Measurements from ENCODE around the gene ZNF385B.

ZNF385B gene

DNA sequence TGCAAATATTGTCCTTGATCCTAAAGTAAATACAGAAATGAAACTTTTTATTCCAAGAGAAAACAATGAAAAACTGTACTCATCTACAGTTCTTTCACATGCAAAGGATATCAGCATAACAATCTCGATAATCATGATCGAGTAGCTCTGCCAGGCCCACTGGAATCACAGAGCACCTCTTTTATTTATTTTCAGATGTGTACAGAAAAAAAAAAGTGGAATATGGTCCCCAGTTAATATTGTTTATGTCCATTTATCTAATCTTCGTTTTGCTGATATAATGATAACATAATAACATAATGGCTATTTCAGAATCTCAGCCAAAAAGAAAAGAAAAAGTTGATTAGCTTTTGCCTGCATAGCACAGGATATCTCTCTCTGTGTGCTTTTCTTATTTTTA, 6.5 kb downstream of the ZNF385B start:
- Histone ChIP-seq H3K4me3 (ENCODE audit: low read depth, low read length) (no peak overlapping the region), H3K27me3 (ENCODE audit: insufficient read depth, low read depth, severe bottlenecking) (no peaks in the 10 kb centered on the region), H3K27ac (no peak overlapping the region), H3K9me3 (ENCODE audit: severe bottlenecking) (no peaks in the 10 kb centered on the region), H3K36me3 (no peaks in the 10 kb centered on the region)
- no peak for DNase-seq
- TF ChIP-seq, protein P1, sequence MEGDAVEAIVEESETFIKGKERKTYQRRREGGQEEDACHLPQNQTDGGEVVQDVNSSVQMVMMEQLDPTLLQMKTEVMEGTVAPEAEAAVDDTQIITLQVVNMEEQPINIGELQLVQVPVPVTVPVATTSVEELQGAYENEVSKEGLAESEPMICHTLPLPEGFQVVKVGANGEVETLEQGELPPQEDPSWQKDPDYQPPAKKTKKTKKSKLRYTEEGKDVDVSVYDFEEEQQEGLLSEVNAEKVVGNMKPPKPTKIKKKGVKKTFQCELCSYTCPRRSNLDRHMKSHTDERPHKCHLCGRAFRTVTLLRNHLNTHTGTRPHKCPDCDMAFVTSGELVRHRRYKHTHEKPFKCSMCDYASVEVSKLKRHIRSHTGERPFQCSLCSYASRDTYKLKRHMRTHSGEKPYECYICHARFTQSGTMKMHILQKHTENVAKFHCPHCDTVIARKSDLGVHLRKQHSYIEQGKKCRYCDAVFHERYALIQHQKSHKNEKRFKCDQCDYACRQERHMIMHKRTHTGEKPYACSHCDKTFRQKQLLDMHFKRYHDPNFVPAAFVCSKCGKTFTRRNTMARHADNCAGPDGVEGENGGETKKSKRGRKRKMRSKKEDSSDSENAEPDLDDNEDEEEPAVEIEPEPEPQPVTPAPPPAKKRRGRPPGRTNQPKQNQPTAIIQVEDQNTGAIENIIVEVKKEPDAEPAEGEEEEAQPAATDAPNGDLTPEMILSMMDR (IDR thresholded peaks at IDR 0.05; ENCODE audit: low read depth, low read length), result no peak

DNA sequence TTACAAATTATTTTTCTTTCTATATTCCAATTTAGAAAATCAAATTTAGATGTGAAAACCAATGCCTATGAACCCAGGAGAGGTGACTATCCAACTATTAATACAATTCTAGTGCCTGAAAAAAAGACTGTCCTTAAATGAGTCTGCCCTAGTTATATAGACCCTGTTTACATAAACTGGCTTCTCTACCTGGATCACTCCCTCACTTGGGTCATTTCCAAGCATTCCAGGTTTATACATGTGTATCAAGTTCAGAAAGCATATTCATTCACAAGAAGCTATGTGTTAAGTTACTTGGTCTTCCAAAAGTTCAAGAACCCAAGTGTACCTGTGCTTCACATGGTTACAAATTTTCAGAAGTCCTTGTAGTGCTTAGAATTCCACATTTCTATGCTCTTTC, 8.3 kb downstream of the ZNF385B start:
- no peaks in the 10 kb centered on the region for H3K36me3 ChIP-seq
- no peaks in the 10 kb centered on the region for H3K9me3 ChIP-seq (ENCODE audit: severe bottlenecking)
- no peak overlapping the region for H3K27ac ChIP-seq
- no peak for DNase-seq
- H3K27me3 ChIP-seq (ENCODE audit: insufficient read depth, low read depth, severe bottlenecking), result no peaks in the 10 kb centered on the region
- no peak overlapping the region for H3K4me3 ChIP-seq (ENCODE audit: low read depth, low read length)
- TF ChIP-seq, protein P1 (IDR thresholded peaks at IDR 0.05; ENCODE audit: low read depth, low read length), result no peak

DNA sequence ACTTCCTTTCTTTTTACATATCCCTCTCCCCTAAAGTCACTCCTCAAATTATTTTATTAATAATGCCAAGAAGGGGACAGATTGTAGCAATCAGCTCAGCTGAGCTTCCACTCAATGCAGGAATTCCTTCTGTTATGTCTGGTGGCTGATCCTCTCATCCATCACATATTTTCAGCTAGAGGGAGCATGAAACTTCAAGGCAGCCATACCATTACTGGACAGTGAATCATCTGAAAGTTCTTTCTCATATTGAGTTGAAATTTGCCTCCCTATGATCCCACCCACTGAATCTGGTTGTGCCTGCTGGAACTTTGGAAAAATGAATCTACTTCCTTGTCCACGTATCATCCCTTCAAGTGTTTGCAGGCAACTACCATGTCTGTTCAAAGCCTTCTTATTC, 11.2 kb downstream of the ZNF385B start:
- Histone ChIP-seq H3K9me3 (ENCODE audit: severe bottlenecking) (no peaks in the 10 kb centered on the region), H3K4me3 (ENCODE audit: low read depth, low read length) (no peak overlapping the region), H3K27me3 (ENCODE audit: insufficient read depth, low read depth, severe bottlenecking) (no peaks in the 10 kb centered on the region), H3K27ac (no peak overlapping the region), H3K36me3 (no peaks in the 10 kb centered on the region)
- TF ChIP-seq, protein P1 (IDR thresholded peaks at IDR 0.05; ENCODE audit: low read depth, low read length), result no peak
- no peak for DNase-seq

DNA sequence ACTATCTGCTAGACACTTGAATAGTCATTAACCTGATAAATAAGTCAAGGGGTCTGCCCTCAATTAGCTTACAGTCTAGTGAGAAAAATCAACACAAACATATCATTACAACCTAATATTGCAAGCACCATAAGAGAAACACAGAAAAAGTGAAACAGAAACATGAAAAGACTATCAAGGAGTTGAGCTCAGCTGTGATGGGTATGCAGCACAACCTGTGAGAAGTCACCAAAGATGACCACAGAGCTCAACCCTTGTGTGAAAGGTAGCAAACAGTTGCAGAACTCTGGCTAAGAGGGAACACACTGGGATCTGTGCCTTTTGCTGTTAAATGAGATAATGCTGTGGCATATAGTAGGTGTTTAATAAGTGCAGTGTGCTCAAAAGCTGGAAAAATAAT, 11.7 kb downstream of the ZNF385B start:
- no peak overlapping the region for H3K4me3 ChIP-seq (ENCODE audit: low read depth, low read length)
- no peaks in the 10 kb centered on the region for H3K9me3 ChIP-seq (ENCODE audit: severe bottlenecking)
- no peaks in the 10 kb centered on the region for H3K36me3 ChIP-seq
- no peaks in the 10 kb centered on the region for H3K27me3 ChIP-seq (ENCODE audit: insufficient read depth, low read depth, severe bottlenecking)
- TF ChIP-seq, protein P1 (IDR thresholded peaks at IDR 0.05; ENCODE audit: low read depth, low read length), result no peak
- H3K27ac ChIP-seq, result no peak overlapping the region
- DNase-seq, result no peak

DNA sequence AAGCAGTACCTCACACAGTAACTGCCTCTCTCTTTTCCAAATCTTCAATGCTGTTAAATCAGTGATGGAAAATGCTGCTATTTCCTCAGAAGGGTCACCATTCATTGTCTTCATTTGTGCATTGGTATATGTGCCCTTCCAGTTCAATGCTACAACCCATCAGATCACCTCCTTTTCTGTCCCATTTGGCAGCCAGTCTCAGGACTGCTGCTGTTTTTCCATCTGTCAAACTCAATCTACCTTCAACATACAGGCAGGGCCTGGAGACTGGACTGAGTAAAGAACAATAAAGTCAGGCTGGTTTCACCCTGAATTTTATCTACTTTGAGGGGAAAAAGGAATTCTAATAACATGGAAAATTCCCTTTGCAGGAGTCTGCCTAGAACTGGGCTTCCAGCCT, 17.9 kb downstream of the ZNF385B start:
- DNase-seq, result no peak
- TF ChIP-seq, protein P1 (IDR thresholded peaks at IDR 0.05; ENCODE audit: low read depth, low read length), result no peak
- Histone ChIP-seq H3K4me3 (ENCODE audit: low read depth, low read length) (no peak overlapping the region), H3K9me3 (ENCODE audit: severe bottlenecking) (no peaks in the 10 kb centered on the region), H3K27ac (no peak overlapping the region), H3K36me3 (no peaks in the 10 kb centered on the region), H3K27me3 (ENCODE audit: insufficient read depth, low read depth, severe bottlenecking) (no peaks in the 10 kb centered on the region)

DNA sequence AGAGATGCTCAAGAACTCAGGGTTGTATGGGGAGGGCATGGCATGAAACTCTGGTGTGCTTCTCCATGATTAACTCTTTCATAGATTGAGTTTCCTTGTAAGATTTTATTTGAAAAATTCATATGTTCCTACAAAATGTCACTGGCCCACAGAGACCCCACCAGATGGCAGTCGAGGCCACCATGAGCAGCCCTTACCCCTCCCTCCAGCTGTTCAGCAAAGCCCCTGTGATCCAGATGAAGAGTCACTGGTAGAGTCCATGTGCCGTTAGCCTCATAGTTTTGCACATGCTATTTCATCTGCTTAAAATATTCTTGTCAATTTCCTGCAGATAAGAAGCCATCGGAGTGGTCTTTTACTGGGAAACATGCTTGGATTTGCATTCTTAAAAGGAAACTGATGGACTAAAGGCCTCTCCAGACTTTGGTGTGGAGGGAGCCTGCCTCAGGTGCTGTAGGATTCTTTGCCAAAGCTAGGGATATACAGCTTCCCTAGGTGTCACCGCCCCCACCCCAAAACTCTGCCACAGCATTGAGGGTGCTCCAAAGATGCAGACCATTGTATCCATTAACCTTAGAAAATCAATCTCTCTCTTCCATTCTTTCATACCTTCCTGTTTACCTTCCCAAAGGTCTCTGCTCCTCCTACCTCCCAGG, 18.8 kb downstream of the ZNF385B start:
- Histone ChIP-seq H3K9me3 (ENCODE audit: severe bottlenecking) (no peaks in the 10 kb centered on the region), H3K27me3 (ENCODE audit: insufficient read depth, low read depth, severe bottlenecking) (no peaks in the 10 kb centered on the region), H3K27ac (no peak overlapping the region), H3K4me3 (ENCODE audit: low read depth, low read length) (no peak overlapping the region), H3K36me3 (no peaks in the 10 kb centered on the region)
- TF ChIP-seq, protein P1 (IDR thresholded peaks at IDR 0.05; ENCODE audit: low read depth, low read length), result peak; percentile 74
- DNase-seq, result peak; percentile 72

Data from WERI-Rb-1 (cell line).